ENCODE measurements around the gene GABRG1.

- TF ChIP-seq POLR2A (IDR thresholded peaks at IDR 0.05) (no peak), CTCF (IDR thresholded peaks at IDR 0.05) (no peak)
Measured at GRCh38 chr4:46123913-46124755, at the start of gene GABRG1.

Data from body of pancreas (tissue), 4 donors.